HG02610 (cell line): ENCODE measurements around the gene DDIAS.
A peak's percentile ranks its signal among the peaks of the same experiment; 100 is the strongest.
"Not testable (repeated sequence)": the region's sequence is repeated elsewhere in the genome, so short reads cannot be mapped to it uniquely, and the experiment has no call there.

Source experiments
- ATAC-seq: cut with Tn5 transposase; IDR thresholded peaks from one replicate; pipeline ENCODE4 v1.9.1; 2021; ENCODE audit warnings: mild to moderate bottlenecking, moderate library complexity; ENCODE audit not compliant: unreplicated experiment

The DDIAS gene

GRCh38 chr11:82920227-82920626 lies 18.7 kb downstream of the DDIAS start:
- ATAC-seq, result not testable (repeated sequence)

DNA sequence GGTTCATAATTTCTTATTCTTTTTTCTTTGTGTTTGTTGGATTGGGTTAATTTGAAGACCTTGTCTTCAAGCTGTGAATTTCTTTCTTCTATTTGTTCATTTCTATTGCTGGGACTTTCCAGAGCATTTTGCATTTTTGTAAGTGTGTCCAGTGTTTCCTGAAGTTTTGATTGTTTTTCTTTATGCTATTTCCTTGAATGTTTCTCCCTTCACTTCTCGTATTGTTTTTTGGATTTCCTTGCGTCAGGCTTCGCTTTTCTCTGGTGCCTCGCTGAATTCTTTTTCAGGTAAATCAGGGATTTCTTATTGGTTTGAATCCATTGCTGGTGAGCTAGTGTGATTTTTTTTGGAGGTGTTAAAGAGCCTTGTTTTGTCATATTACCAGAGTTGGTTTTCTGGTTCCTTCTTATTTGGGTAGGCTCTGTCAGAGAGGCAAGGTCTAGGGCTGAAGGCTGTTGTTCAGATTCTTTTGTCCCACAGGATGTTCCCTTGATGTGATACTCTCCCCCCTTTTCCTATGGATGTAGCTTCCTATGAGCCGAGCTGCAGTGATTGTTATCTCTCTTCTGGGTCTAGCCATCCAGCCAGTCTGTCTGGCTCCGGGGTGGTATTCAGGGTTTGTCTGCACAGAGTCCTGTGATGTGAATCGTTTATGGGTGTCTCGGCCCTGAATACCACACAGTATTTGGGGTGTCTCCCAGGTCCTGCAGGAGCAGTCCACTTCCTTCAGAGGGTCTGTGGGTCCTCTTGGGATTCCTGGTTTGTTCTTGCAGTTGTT lies 21.0 kb downstream of the DDIAS start:
- ATAC-seq, result not testable (repeated sequence)

GRCh38 chr11:82924522-82925224 lies 23.1 kb downstream of the DDIAS start:
- ATAC-seq, result peak; percentile 69

DNA sequence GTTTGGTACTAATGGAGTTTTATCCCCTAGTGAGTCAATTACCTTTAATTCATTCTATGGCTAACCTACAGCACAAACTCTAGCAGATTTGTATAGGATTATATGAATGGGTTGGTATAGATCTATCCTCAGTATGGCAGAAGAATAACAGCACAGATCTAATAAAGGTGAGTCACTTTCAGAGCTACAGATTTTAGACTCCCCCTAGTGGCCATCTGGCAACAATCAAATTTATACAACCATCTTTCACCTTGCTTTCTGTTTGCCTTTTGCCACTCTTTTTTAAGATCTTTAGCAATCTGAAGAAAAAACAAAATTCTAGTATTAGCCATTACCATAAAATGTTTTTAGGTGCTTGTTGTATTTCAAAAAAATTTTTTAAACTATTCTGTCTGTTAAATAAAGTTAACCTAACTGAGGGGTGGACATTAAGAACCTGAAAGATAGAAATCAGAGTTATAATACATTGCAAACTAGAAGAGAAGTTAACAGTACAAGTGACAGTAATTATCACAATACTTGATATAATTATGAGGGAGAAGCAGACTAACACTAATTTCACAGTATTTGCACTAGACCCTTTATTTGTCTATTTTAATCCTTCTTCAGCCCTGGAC lies 25.8 kb downstream of the DDIAS start:
- no peak for ATAC-seq

GRCh38 chr11:82929121-82929520 lies 27.6 kb downstream of the DDIAS start:
- ATAC-seq, result no peak

GRCh38 chr11:82930229-82930628 lies 28.7 kb downstream of the DDIAS start:
- ATAC-seq, result no peak

- no peak for ATAC-seq
These were observed 29.2 kb downstream of the DDIAS start for GRCh38 chr11:82930734-82931133.

GRCh38 chr11:82932564-82932963 lies 31.0 kb downstream of the DDIAS start:
- no peak for ATAC-seq

- ATAC-seq, result no peak
These were observed 34.7 kb downstream of the DDIAS start for GRCh38 chr11:82936261-82936660.

DNA sequence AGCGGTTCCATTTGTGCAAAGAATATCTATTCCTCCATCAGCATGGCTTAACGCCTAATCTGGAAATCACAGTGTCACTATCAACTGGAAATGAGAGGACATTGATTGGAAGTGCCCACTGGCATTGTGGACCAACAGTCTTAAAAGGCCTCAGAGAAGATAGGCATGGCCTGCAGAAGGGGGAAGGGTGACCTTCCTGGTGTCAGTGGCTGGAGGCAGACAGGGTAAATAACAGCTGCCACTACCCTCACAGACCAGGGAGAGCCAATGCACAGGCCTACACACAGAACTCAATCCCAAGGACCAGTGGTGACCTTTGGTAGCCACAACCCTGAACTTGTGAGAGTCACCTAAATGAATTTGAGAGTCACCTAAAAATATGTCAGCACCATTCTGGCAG lies 36.0 kb downstream of the DDIAS start:
- ATAC-seq, result no peak

- ATAC-seq, result no peak
These were observed 37.9 kb downstream of the DDIAS start for GRCh38 chr11:82939456-82939855.

GRCh38 chr11:82942376-82942775 lies 40.8 kb downstream of the DDIAS start:
- ATAC-seq, result no peak

DNA sequence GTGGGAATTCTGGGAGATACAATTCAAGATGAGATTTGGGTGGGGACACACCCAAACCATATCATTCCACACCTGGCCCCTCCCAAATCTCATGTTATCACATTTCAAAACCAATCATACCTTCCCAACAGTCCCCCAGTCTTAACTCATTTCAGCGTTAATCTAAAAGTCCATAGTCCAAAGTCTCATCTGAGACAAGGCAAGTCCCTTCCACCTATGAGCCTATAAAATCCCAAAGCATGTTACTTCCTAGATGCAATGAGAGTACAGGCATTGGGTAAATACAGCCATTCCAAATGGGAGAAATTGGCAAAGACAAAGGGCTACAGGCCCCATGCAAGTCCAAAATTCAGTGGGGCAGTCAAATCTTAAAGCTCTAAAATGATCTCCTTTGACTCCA lies 41.9 kb downstream of the DDIAS start:
- ATAC-seq, result not testable (repeated sequence)

GRCh38 chr11:82944198-82944597 lies 42.7 kb downstream of the DDIAS start:
- ATAC-seq, result no peak

GRCh38 chr11:82945041-82945440 lies 43.5 kb downstream of the DDIAS start:
- not testable (repeated sequence) for ATAC-seq

- ATAC-seq, result no peak
These were observed 44.1 kb downstream of the DDIAS start for GRCh38 chr11:82945682-82946081.

- ATAC-seq, result no peak
These were observed 47.8 kb downstream of the DDIAS start for GRCh38 chr11:82949352-82949751.

GRCh38 chr11:82950502-82950901 lies 49.0 kb downstream of the DDIAS start:
- not testable (repeated sequence) for ATAC-seq

DNA sequence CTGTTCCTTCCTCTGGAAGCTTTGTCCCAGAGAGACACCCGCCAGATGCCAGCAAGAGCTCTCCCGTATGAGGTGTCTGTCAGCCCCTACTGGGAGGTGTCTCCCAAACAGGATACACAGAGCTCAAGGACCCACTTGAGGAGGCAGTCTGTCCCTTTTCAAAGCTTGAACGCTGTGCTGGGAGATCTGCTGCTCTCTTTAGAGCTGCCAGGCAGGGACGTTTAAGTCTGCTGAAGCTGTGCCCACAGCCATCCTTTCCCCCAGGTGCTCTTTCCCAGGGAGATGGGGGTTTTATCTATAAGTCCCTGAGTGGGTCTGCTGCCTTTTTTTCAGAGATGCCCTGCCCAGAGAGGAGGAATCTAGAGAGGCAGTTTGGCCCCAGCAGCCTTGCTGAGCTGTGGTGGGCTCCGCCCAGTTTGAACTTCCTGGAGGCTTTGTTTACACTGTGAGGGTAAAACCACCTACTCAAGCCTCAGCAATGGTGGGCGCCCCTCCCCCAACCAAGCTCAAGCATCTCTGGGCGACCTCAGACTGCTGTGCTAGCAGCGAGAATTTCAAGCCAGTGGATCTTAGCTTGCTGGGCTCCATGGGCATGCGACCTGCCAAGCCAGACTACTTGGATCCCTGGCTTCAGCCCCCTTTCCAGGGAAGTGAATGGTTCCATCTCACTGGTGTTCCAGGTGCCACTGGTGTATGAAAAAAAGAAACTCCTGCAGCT lies 54.4 kb downstream of the DDIAS start:
- not testable (repeated sequence) for ATAC-seq

- ATAC-seq, result peak; percentile 92
These were observed 58.6 kb downstream of the DDIAS start for GRCh38 chr11:82959987-82960778.
